ENCODE data around the gene QSER1. TPM values are rescaled to one million over a fixed set of nuclear protein-coding genes. Genes with fewer than 3 reads are reported as not detected.
"Not testable (repeated sequence)": the region's sequence is repeated elsewhere in the genome, so short reads cannot be mapped to it uniquely, and the experiment has no call there.

QSER1 gene
- total and polyA plus RNA-seq, 10 of the 15 experiments (the other 5 are each of a cell fraction or from before 2014, with no cell fraction given): 2.1 to 15.0 (median 9.4) TPM

DNA sequence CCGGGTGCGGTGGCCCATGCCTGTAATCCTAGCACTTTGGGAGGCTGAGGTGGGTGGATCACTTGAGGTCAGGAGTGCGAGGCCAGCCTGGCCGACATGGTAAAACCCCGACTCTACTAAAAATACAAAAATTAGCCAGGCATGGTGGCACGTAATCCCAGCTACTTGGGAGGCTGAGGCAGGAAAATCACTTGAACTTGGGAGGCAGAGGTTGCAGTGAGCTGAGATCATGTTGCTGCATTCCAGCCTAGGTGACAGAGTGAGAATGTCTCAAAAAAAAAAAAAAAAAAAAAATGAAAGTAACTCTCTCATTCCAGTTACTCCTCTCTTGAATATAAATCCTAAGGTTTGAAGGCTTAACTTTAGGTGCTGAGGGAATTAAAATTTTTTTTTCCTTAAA, 136.6 kb downstream of the QSER1 start:
- H3K27me3 ChIP-seq (replicated peaks in 1 of 2; ENCODE audit: control insufficient read depth in 2 of 2, insufficient read depth in 2 of 2, low read length in 1 of 2); H3K79me2 ChIP-seq (ENCODE audit: control insufficient read depth, insufficient read depth, low read length); H3K4me3 ChIP-seq; H3K9ac ChIP-seq (ENCODE audit: control insufficient read depth, insufficient read depth, low read length); BruUV-seq (replicated peaks); DNase-seq (ENCODE audit: low read depth, low spot score); H3K27ac ChIP-seq (ENCODE audit: control insufficient read depth, insufficient read depth); H3K9me3 ChIP-seq (replicated peaks; ENCODE audit: control insufficient read depth, insufficient read depth, low read length); H4K20me1 ChIP-seq (ENCODE audit: control insufficient read depth, insufficient read depth); H3K36me3 ChIP-seq (ENCODE audit: control insufficient read depth in 2 of 2, insufficient read depth in 2 of 2, low read length in 1 of 2); in situ Hi-C loops (cut with MboI); H3K4me2 ChIP-seq (ENCODE audit: control insufficient read depth, insufficient read depth); H2AFZ ChIP-seq (ENCODE audit: control insufficient read depth, low read depth, low read length); ATAC-seq; intact Hi-C loops (cut with micrococcal nuclease; ENCODE audit: unreplicated experiment); H3K4me1 ChIP-seq (ENCODE audit: control insufficient read depth, insufficient read depth, low read length); FAIRE-seq: not testable (repeated sequence)
- 68% methylated on average over 6 of the region's 6 CpGs for WGBS (ENCODE audit: insufficient coverage, insufficient replicate concordance, low lambda C conversion rate, missing lambda C conversion rate)
- CTCF ChIA-PET: interaction anchor here (0.6 to 1.0 kb wide), 2 partner anchors 63 to 136 kb away, joined by 3 read pairs; no protein-coding TSS in a partner anchor
- SMC1A ChIA-PET (ENCODE audit: uncharacterized antibody, unreplicated experiment): interaction anchor here (0.6 to 1.8 kb wide), 6 partner anchors 10 to 520 kb away, joined by 3 to 9 read pairs (median 4); partner anchors contain the start of genes DEPDC7 and TCP11L1
- RAD21 ChIA-PET (ENCODE audit: unreplicated experiment): interaction anchor here (0.6 to 1.4 kb wide), 2 partner anchors 9 to 69 kb away, joined by 3 read pairs; no protein-coding TSS in a partner anchor
- POLR2A ChIA-PET: interaction anchor here (0.7 to 1.2 kb wide), 2 partner anchors 13 to 1472 kb away, joined by 3 to 5 read pairs; partner anchors contain the start of gene DEPDC7

Small RNAs within 50 kb of the gene (small RNA-seq; reads per million reads assigned to genes)
- not detected for gene RF00019

Other genes starting within 250 kb of the QSER1 start
- gene CCDC73, start 98.1 kb upstream of the QSER1 start, total RNA-seq (2014; rRNA removed): 0.16 and 0.23 TPM in 2 replicates
- 0.27 and 0.78 TPM in 2 replicates for gene CCDC73, start 98.1 kb upstream of the QSER1 start, total RNA-seq (2014; rRNA removed; fragmentation: Illumina TruSeq; extraction: Trizol)
- 0.05 and 0.11 TPM in 2 replicates for gene CCDC73, start 98.1 kb upstream of the QSER1 start, total RNA-seq (2021)
- 0.16 and 0.32 TPM in 2 replicates for gene CCDC73, start 98.1 kb upstream of the QSER1 start, polyA plus RNA-seq (2011; rRNA removed)
- gene CCDC73, start 98.1 kb upstream of the QSER1 start, polyA plus RNA-seq (2014; fragmentation: Illumina TruSeq; extraction: Trizol): 0.10 TPM in 1 of 2 replicates, not detected in the other
- gene CCDC73, start 98.1 kb upstream of the QSER1 start, polyA plus RNA-seq (2014; fragmentation: Nextera tagmentation; extraction: Ambion mirVana): under 1 TPM; 0.11 to 0.57 TPM
- gene CCDC73, start 98.1 kb upstream of the QSER1 start, polyA plus RNA-seq (2014; rRNA removed): 0.05 and 0.09 TPM in 2 replicates
- under 1 TPM; 0.05 to 0.20 TPM for gene CCDC73, start 98.1 kb upstream of the QSER1 start, polyA plus RNA-seq (2016; fragmentation: Nextera tagmentation; extraction: Ambion mirVana)
- 2.3 and 2.8 TPM in 2 replicates for gene PRRG4, start 62.9 kb upstream of the QSER1 start, total RNA-seq (2014; rRNA removed)
- gene PRRG4, start 62.9 kb upstream of the QSER1 start, total RNA-seq (2014; rRNA removed; fragmentation: Illumina TruSeq; extraction: Trizol): 2.5 and 2.6 TPM in 2 replicates
- gene PRRG4, start 62.9 kb upstream of the QSER1 start, total RNA-seq (2021): 2.1 and 2.7 TPM in 2 replicates
- gene PRRG4, start 62.9 kb upstream of the QSER1 start, polyA plus RNA-seq (2011; rRNA removed): 4.9 and 6.2 TPM in 2 replicates
- 2.5 and 3.2 TPM in 2 replicates for gene PRRG4, start 62.9 kb upstream of the QSER1 start, polyA plus RNA-seq (2014; fragmentation: Illumina TruSeq; extraction: Trizol)
- gene PRRG4, start 62.9 kb upstream of the QSER1 start, polyA plus RNA-seq (2014; fragmentation: Nextera tagmentation; extraction: Ambion mirVana): 1 to 10 TPM; 1.0 to 1.1 TPM
- 1.5 and 1.7 TPM in 2 replicates for gene PRRG4, start 62.9 kb upstream of the QSER1 start, polyA plus RNA-seq (2014; rRNA removed)
- gene PRRG4, start 62.9 kb upstream of the QSER1 start, polyA plus RNA-seq (2016; fragmentation: Nextera tagmentation; extraction: Ambion mirVana): under 1 TPM; 0.55 to 0.63 TPM
- 0.44 and 0.73 TPM in 2 replicates for gene DEPDC7, start 123.1 kb downstream of the QSER1 start, total RNA-seq (2014; rRNA removed)
- gene DEPDC7, start 123.1 kb downstream of the QSER1 start, total RNA-seq (2014; rRNA removed; fragmentation: Illumina TruSeq; extraction: Trizol): 0.54 and 0.78 TPM in 2 replicates
- 0.56 and 0.58 TPM in 2 replicates for gene DEPDC7, start 123.1 kb downstream of the QSER1 start, total RNA-seq (2021)
- 0.48 and 1.0 TPM in 2 replicates for gene DEPDC7, start 123.1 kb downstream of the QSER1 start, polyA plus RNA-seq (2011; rRNA removed)
- 0.50 and 0.57 TPM in 2 replicates for gene DEPDC7, start 123.1 kb downstream of the QSER1 start, polyA plus RNA-seq (2014; fragmentation: Illumina TruSeq; extraction: Trizol)
- gene DEPDC7, start 123.1 kb downstream of the QSER1 start, polyA plus RNA-seq (2014; fragmentation: Nextera tagmentation; extraction: Ambion mirVana): under 1 TPM; 0.06 to 0.26 TPM
- 0.47 and 0.57 TPM in 2 replicates for gene DEPDC7, start 123.1 kb downstream of the QSER1 start, polyA plus RNA-seq (2014; rRNA removed)
- 1 to 10 TPM in 1 of 2 experiments, under 1 TPM in 1; 0.45 to 1.1 TPM for gene DEPDC7, start 123.1 kb downstream of the QSER1 start, polyA plus RNA-seq (2016; fragmentation: Nextera tagmentation; extraction: Ambion mirVana)
- 11.6 and 13.3 TPM in 2 replicates for gene TCP11L1, start 146.8 kb downstream of the QSER1 start, total RNA-seq (2014; rRNA removed)
- 12.9 and 13.5 TPM in 2 replicates for gene TCP11L1, start 146.8 kb downstream of the QSER1 start, total RNA-seq (2014; rRNA removed; fragmentation: Illumina TruSeq; extraction: Trizol)
- 14.1 and 14.3 TPM in 2 replicates for gene TCP11L1, start 146.8 kb downstream of the QSER1 start, total RNA-seq (2021)
- 13.9 and 14.8 TPM in 2 replicates for gene TCP11L1, start 146.8 kb downstream of the QSER1 start, polyA plus RNA-seq (2011; rRNA removed)
- gene TCP11L1, start 146.8 kb downstream of the QSER1 start, polyA plus RNA-seq (2014; fragmentation: Illumina TruSeq; extraction: Trizol): 12.5 and 13.2 TPM in 2 replicates
- 1 to 10 TPM; 5.3 to 5.8 TPM for gene TCP11L1, start 146.8 kb downstream of the QSER1 start, polyA plus RNA-seq (2014; fragmentation: Nextera tagmentation; extraction: Ambion mirVana)
- 10.6 and 15.7 TPM in 2 replicates for gene TCP11L1, start 146.8 kb downstream of the QSER1 start, polyA plus RNA-seq (2014; rRNA removed)
- gene TCP11L1, start 146.8 kb downstream of the QSER1 start, polyA plus RNA-seq (2016; fragmentation: Nextera tagmentation; extraction: Ambion mirVana): 10 to 100 TPM; 11.9 to 12.5 TPM

Data from GM12878 (cell line).